ENCODE data around the gene NDE1. TPM values are rescaled to one million over a fixed set of nuclear protein-coding genes. Genes with fewer than 3 reads are reported as not detected.
"Not testable (repeated sequence)": the region's sequence is repeated elsewhere in the genome, so short reads cannot be mapped to it uniquely, and the experiment has no call there.

Gene NDE1
- total RNA-seq, 1 donor from 2014 or later: 19.2 TPM

- intact Hi-C loops (cut with DNase I): no loop called here
- ATAC-seq (no peak), DNase-seq (ENCODE audit: missing footprints) (no peak)
Measured at GRCh38 chr16:15617901-15618300, 32.1 kb upstream of the NDE1 start.

- ATAC-seq: no peak
- DNase-seq (ENCODE audit: missing footprints): no peak
- intact Hi-C loops (cut with DNase I): no loop called here
Measured at GRCh38 chr16:15618392-15618791, 31.7 kb upstream of the NDE1 start.

GRCh38 chr16:15620611-15621195, 29.3 kb upstream of the NDE1 start:
- intact Hi-C loops (cut with DNase I): no loop called here
- ATAC-seq (no peak), DNase-seq (ENCODE audit: missing footprints) (no peak)

GRCh38 chr16:15621456-15621855, 28.6 kb upstream of the NDE1 start:
- DNase-seq (ENCODE audit: missing footprints) (no peak), ATAC-seq (peak; percentile 45)
- intact Hi-C loops (cut with DNase I): no loop called here

- ATAC-seq (peak; percentile 63), DNase-seq (ENCODE audit: missing footprints) (no peak)
- intact Hi-C loops (cut with DNase I): no loop called here
Measured at GRCh38 chr16:15621889-15622288, 28.2 kb upstream of the NDE1 start.

- ATAC-seq (no peak), DNase-seq (ENCODE audit: missing footprints) (no peak)
- intact Hi-C loops (cut with DNase I): no loop called here
Measured at GRCh38 chr16:15631730-15632409, 18.2 kb upstream of the NDE1 start.

- ATAC-seq: no peak
- intact Hi-C loops (cut with DNase I): no loop called here
- DNase-seq (ENCODE audit: missing footprints): no peak
Measured at GRCh38 chr16:15635926-15636325, 14.1 kb upstream of the NDE1 start.

GRCh38 chr16:15636392-15636873, 13.6 kb upstream of the NDE1 start:
- ATAC-seq: no peak

GRCh38 chr16:15639061-15639568, 10.9 kb upstream of the NDE1 start:
- intact Hi-C loops (cut with DNase I): no loop called here

More at GRCh38 chr16:15636392-15636873, 13.6 kb upstream of the NDE1 start:
- intact Hi-C loops (cut with DNase I): no loop called here
- no peak for DNase-seq (ENCODE audit: missing footprints)

GRCh38 chr16:15640966-15641365, 9.1 kb upstream of the NDE1 start:
- no peak for ATAC-seq
- intact Hi-C loops (cut with DNase I): loop anchor here (5.0 kb wide), 2 partner anchors 36 to 214 kb away; no protein-coding TSS in a partner anchor

More at GRCh38 chr16:15639061-15639568, 10.9 kb upstream of the NDE1 start:
- no peak for DNase-seq (ENCODE audit: missing footprints)
- no peak for ATAC-seq

GRCh38 chr16:15641753-15642556, 8.1 kb upstream of the NDE1 start:
- intact Hi-C loops (cut with DNase I): loop anchor here (2.0 to 5.0 kb wide), 4 partner anchors 33 to 215 kb away; no protein-coding TSS in a partner anchor
- no peak for ATAC-seq
- no peak for DNase-seq (ENCODE audit: missing footprints)

More at GRCh38 chr16:15640966-15641365, 9.1 kb upstream of the NDE1 start:
- no peak for DNase-seq (ENCODE audit: missing footprints)

GRCh38 chr16:15642557-15643047, 7.4 kb upstream of the NDE1 start:
- DNase-seq (ENCODE audit: missing footprints): peak; percentile 83
- intact Hi-C loops (cut with DNase I): loop anchor here (2.0 to 5.0 kb wide), 4 partner anchors 34 to 215 kb away; no protein-coding TSS in a partner anchor
- ATAC-seq: peak; percentile 35

GRCh38 chr16:15643048-15643945, 6.7 kb upstream of the NDE1 start, which contains the start of gene MARF1:
Gene MARF1 (minus strand): TSS chr16:15643154. CDS start chr16:15639233, 3,921 bp downstream.
- intact Hi-C loops (cut with DNase I): loop anchor here (2.0 to 5.0 kb wide), 4 partner anchors 34 to 216 kb away; no protein-coding TSS in a partner anchor
- DNase-seq (ENCODE audit: missing footprints): peak; percentile 100
- ATAC-seq: peak; percentile 98

- intact Hi-C loops (cut with DNase I): loop anchor here (2.0 to 5.0 kb wide), 4 partner anchors 33 to 217 kb away; no protein-coding TSS in a partner anchor
- no peak for DNase-seq (ENCODE audit: missing footprints)
- no peak for ATAC-seq
Measured at GRCh38 chr16:15643946-15644250, 6.1 kb upstream of the NDE1 start.

- DNase-seq (ENCODE audit: missing footprints): no peak
- no peak for ATAC-seq
- intact Hi-C loops (cut with DNase I): loop anchor here (5.0 kb wide), 2 partner anchors 33 to 217 kb away; no protein-coding TSS in a partner anchor
Measured at GRCh38 chr16:15644267-15644961, 5.6 kb upstream of the NDE1 start.

GRCh38 chr16:15644962-15645465, 5.0 kb upstream of the NDE1 start:
- intact Hi-C loops (cut with DNase I): loop anchor here (5.0 kb wide), 2 partner anchors 32 to 218 kb away; no protein-coding TSS in a partner anchor
- not testable (repeated sequence) for DNase-seq (ENCODE audit: missing footprints); ATAC-seq
